Karpas-422 (cell line): ENCODE data around the gene WFDC11. TPM values are rescaled to one million over a fixed set of nuclear protein-coding genes. Genes with fewer than 3 reads are reported as not detected.
"Not testable (repeated sequence)": the region's sequence is repeated elsewhere in the genome, so short reads cannot be mapped to it uniquely, and the experiment has no call there.

Source experiments
- DNase-seq: peaks from one replicate; pipeline ENCODE4 v3.0.0-alpha.2; 2015
- H2AFZ ChIP-seq: fragments of 200-600 bp; sonication (generic); 2 replicates; pipeline ENCODE4 v1.6.1; 2014; ENCODE audit warnings: antibody characterized with exemption, low read length, mixed read lengths
- H3K27ac ChIP-seq: fragments of 200-600 bp; sonication (generic); 2 replicates; pipeline ENCODE4 v1.5.1; 2014; ENCODE audit warnings: mild to moderate bottlenecking, low read length, moderate library complexity
- H3K27me3 ChIP-seq: fragments of 200-600 bp; sonication (generic); 2 replicates; pipeline ENCODE4 v1.6.1; 2014; ENCODE audit warnings: low read length, mixed read lengths
- H3K36me3 ChIP-seq: fragments of 200-600 bp; sonication (generic); 2 replicates; pipeline ENCODE4 v1.6.1; 2014; ENCODE audit warnings: low read length, mixed read lengths; ENCODE audit not compliant: insufficient read depth
- H3K4me1 ChIP-seq: fragments of 200-600 bp; sonication (generic); 2 replicates; pipeline ENCODE4 v1.6.1; 2014; ENCODE audit warnings: mild to moderate bottlenecking, low read length, mixed read lengths
- H3K4me2 ChIP-seq: fragments of 200-600 bp; sonication (generic); 2 replicates; pipeline ENCODE4 v1.6.1; 2014; ENCODE audit warnings: low read length, low read depth, mild to moderate bottlenecking; ENCODE audit not compliant: poor library complexity, severe bottlenecking
- H3K4me3 ChIP-seq: fragments of 200-600 bp; sonication (generic); 2 replicates; pipeline ENCODE4 v1.5.1; 2014; ENCODE audit warnings: mild to moderate bottlenecking, antibody characterized with exemption, low read length, mixed read lengths
- H3K79me2 ChIP-seq: fragments of 200-600 bp; sonication (generic); 2 replicates; pipeline ENCODE4 v1.6.1; 2014; ENCODE audit warnings: mild to moderate bottlenecking, low read length, mixed read lengths
- H3K9ac ChIP-seq: fragments of 200-600 bp; sonication (generic); 2 replicates; pipeline ENCODE4 v1.6.0; 2014; ENCODE audit warnings: low read length
- H3K9me2 ChIP-seq: fragments of 200-600 bp; sonication (generic), shearing (Covaris generic); replicated peaks from 2 replicates; pipeline ENCODE4 v1.6.0; 2014; ENCODE audit warnings: mild to moderate bottlenecking, low read length, moderate library complexity; ENCODE audit not compliant: insufficient read depth
- H3K9me3 ChIP-seq: fragments of 300-700, 200-600 bp; sonication (generic); 2 replicates; pipeline ENCODE4 v1.6.1; 2014; ENCODE audit warnings: low read length, mixed read lengths
- H4K20me1 ChIP-seq: fragments of 200-600 bp; sonication (generic); 2 replicates; pipeline ENCODE4 v1.6.1; 2014; ENCODE audit warnings: mild to moderate bottlenecking, antibody characterized with exemption, low read length, low read depth; ENCODE audit not compliant: insufficient read depth
- total RNA-seq: library from RNA; depleted of rRNA; stranded (reverse); fragments of >200 nt; shearing (Covaris generic); gene quantifications from 2 replicates; pipeline ENCODE4 v1.2.3, GENCODE V29; 2014; ENCODE audit warnings: low replicate concordance; rRNA removed

WFDC11 gene
- total RNA-seq: not detected in 2 replicates

- Histone ChIP-seq H3K27me3 (no peaks in the 10 kb centered on the region), H2AFZ (no peak within 1 kb of the TSS), H3K9me3 (no peaks in the 10 kb centered on the region), H3K4me1 (no peaks in the 10 kb centered on the region), H3K36me3 (no peaks in the 10 kb centered on the region), H3K79me2 (no peaks in the 10 kb centered on the region), H3K9me2 (no peaks in the 10 kb centered on the region), H3K9ac (no peak within 1 kb of the TSS), H3K4me3 (no peak within 1 kb of the TSS), H4K20me1 (no peaks in the 10 kb centered on the region), H3K4me2 (no peak within 1 kb of the TSS), H3K27ac (no peak within 1 kb of the TSS)
- no peak for DNase-seq
Measured at GRCh38 chr20:45670139-45670538, at the start of gene WFDC11. WFDC11 (minus strand) TSS chr20:45670239; CDS start chr20:45650600, 19,639 bp downstream.

GRCh38 chr20:45716141-45716688 lies 46.2 kb upstream of the WFDC11 start:
- H3K4me1 ChIP-seq, H3K9ac ChIP-seq, H2AFZ ChIP-seq, DNase-seq, H3K27me3 ChIP-seq, H3K4me3 ChIP-seq, H3K4me2 ChIP-seq, H3K9me2 ChIP-seq, H3K79me2 ChIP-seq, H4K20me1 ChIP-seq, H3K27ac ChIP-seq, H3K9me3 ChIP-seq, H3K36me3 ChIP-seq: not testable (repeated sequence)

- H3K9me2 ChIP-seq: no peaks in the 10 kb centered on the region
- no peaks in the 10 kb centered on the region for H4K20me1 ChIP-seq
- H3K36me3 ChIP-seq: no peaks in the 10 kb centered on the region
- H3K4me2 ChIP-seq: no peak within 1 kb of the TSS
- no peak within 1 kb of the TSS for H2AFZ ChIP-seq
- DNase-seq: no peak
- H3K79me2 ChIP-seq: no peaks in the 10 kb centered on the region
- no peaks in the 10 kb centered on the region for H3K9me3 ChIP-seq
- no peaks in the 10 kb centered on the region for H3K4me1 ChIP-seq
- H3K9ac ChIP-seq: no peak within 1 kb of the TSS
- H3K27me3 ChIP-seq: no peaks in the 10 kb centered on the region
- no peak within 1 kb of the TSS for H3K4me3 ChIP-seq
- no peak within 1 kb of the TSS for H3K27ac ChIP-seq
Measured at GRCh38 chr20:45704969-45705637, 35.1 kb upstream of the WFDC11 start, which contains the start of gene WFDC10B. WFDC10B (minus strand) TSS chr20:45705019; CDS start chr20:45685992, 19,027 bp downstream.

- Histone ChIP-seq H3K4me3 (no peak within 1 kb of the TSS), H3K4me2 (no peak within 1 kb of the TSS), H3K4me1 (no peaks in the 10 kb centered on the region), H3K79me2 (no peaks in the 10 kb centered on the region), H3K27ac (no peak within 1 kb of the TSS), H3K9me2 (no peaks in the 10 kb centered on the region), H4K20me1 (no peaks in the 10 kb centered on the region), H3K9ac (no peak within 1 kb of the TSS), H2AFZ (no peak within 1 kb of the TSS), H3K27me3 (no peaks in the 10 kb centered on the region), H3K9me3 (no peaks in the 10 kb centered on the region), H3K36me3 (no peaks in the 10 kb centered on the region)
- no peak for DNase-seq
Measured at GRCh38 chr20:45701873-45702272, 31.8 kb upstream of the WFDC11 start, which contains the start of gene WFDC13. WFDC13 (plus strand) TSS chr20:45702038; CDS start chr20:45702124, 86 bp downstream.

- Histone ChIP-seq H2AFZ (no peak overlapping the region), H3K9me3 (no peaks in the 10 kb centered on the region), H3K4me2 (no peak overlapping the region), H3K27ac (no peak overlapping the region), H4K20me1 (no peaks in the 10 kb centered on the region), H3K9ac (no peak overlapping the region), H3K79me2 (no peaks in the 10 kb centered on the region), H3K36me3 (no peaks in the 10 kb centered on the region), H3K4me1 (no peaks in the 10 kb centered on the region), H3K4me3 (no peak overlapping the region), H3K9me2 (no peaks in the 10 kb centered on the region), H3K27me3 (no peaks in the 10 kb centered on the region)
- DNase-seq: no peak
Measured at GRCh38 chr20:45701104-45701503, 31.1 kb upstream of the WFDC11 start.

GRCh38 chr20:45695496-45695895 lies 25.5 kb upstream of the WFDC11 start:
- H3K4me2 ChIP-seq: no peak overlapping the region
- H3K9ac ChIP-seq: no peak overlapping the region
- no peaks in the 10 kb centered on the region for H4K20me1 ChIP-seq
- no peaks in the 10 kb centered on the region for H3K36me3 ChIP-seq
- H3K27me3 ChIP-seq: no peaks in the 10 kb centered on the region
- H3K9me2 ChIP-seq: no peaks in the 10 kb centered on the region
- H3K4me3 ChIP-seq: no peak overlapping the region
- no peak overlapping the region for H2AFZ ChIP-seq
- H3K4me1 ChIP-seq: no peaks in the 10 kb centered on the region
- DNase-seq: no peak
- no peaks in the 10 kb centered on the region for H3K79me2 ChIP-seq
- no peaks in the 10 kb centered on the region for H3K9me3 ChIP-seq
- no peak overlapping the region for H3K27ac ChIP-seq

- DNase-seq, H3K36me3 ChIP-seq, H4K20me1 ChIP-seq, H3K4me2 ChIP-seq, H3K9me2 ChIP-seq, H3K9me3 ChIP-seq, H3K27me3 ChIP-seq, H3K79me2 ChIP-seq, H3K27ac ChIP-seq, H3K4me1 ChIP-seq, H3K4me3 ChIP-seq, H3K9ac ChIP-seq, H2AFZ ChIP-seq: not testable (repeated sequence)
Measured at GRCh38 chr20:45693346-45693745, 23.3 kb upstream of the WFDC11 start.

- H3K4me3 ChIP-seq: no peak overlapping the region
- no peak overlapping the region for H2AFZ ChIP-seq
- H3K36me3 ChIP-seq: no peaks in the 10 kb centered on the region
- no peaks in the 10 kb centered on the region for H3K9me3 ChIP-seq
- no peak for DNase-seq
- H3K4me1 ChIP-seq: no peaks in the 10 kb centered on the region
- no peaks in the 10 kb centered on the region for H3K9me2 ChIP-seq
- H4K20me1 ChIP-seq: no peaks in the 10 kb centered on the region
- no peak overlapping the region for H3K4me2 ChIP-seq
- no peaks in the 10 kb centered on the region for H3K79me2 ChIP-seq
- H3K9ac ChIP-seq: no peak overlapping the region
- no peaks in the 10 kb centered on the region for H3K27me3 ChIP-seq
- no peak overlapping the region for H3K27ac ChIP-seq
Measured at GRCh38 chr20:45685896-45686295, 15.9 kb upstream of the WFDC11 start.
